K562 (cell line): Measurements from ENCODE around the gene ACTR3.
"Not testable (repeated sequence)": the region's sequence is repeated elsewhere in the genome, so short reads cannot be mapped to it uniquely, and the experiment has no call there.

ENCODE experiments used
- BCOR ChIP-seq: fragments of 450-650 bp; IDR thresholded peaks from 2 replicates; pipeline ENCODE4 v1.6.1; 2016
- EGR1 ChIP-seq: fragments of 450-650 bp; conservative IDR thresholded peaks from 2 replicates; pipeline ENCODE4 v1.6.1; 2017; ENCODE audit warnings: mild to moderate bottlenecking
- MYC ChIP-seq, 2 experiments: fragments of 250-450 bp in 1 of 2; sonication (Bioruptor Pico) in 1 of 2; IDR thresholded peaks; 2 replicates each; pipeline versions ENCODE4 v1.5.1 to v1.6.1; 2012 to 2021; ENCODE audit warnings: low read depth in 2 of 2, borderline replicate concordance in 1 of 2, improper control_type of control experiment in 1 of 2, low read length in 1 of 2, mild to moderate bottlenecking in 1 of 2, moderate library complexity in 1 of 2

DNA sequence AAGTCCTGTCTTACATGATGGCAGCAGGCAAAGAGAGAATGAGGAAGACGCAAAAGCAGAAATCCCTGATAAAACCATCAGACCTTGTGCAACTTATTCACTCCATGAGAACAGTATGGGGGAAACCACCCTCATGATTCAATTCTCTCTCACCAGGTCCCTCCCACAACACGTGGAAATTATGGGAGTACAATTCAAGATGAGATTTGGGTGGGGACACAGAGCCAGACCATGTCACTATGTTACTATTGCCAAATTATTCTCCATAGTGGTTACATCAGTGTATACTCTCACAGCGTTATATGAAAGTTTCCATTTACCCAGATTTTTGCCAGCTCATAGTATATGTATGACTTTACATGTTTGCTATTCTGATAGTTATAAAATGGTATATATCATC lies 61.0 kb downstream of the ACTR3 start:
- TF ChIP-seq BCOR; MYC (IDR thresholded peaks at IDR 0.05; ENCODE audit: low read depth, low read length); MYC (CRISPR knock-in tag; IDR thresholded peaks at IDR 0.05; ENCODE audit: borderline replicate concordance, low read depth); EGR1: not testable (repeated sequence)
